Activated T-helper 1 cell treated with anti-CD3 and anti-CD28 coated beads, Interleukin-12 subunit alpha, Interleukin-12 subunit beta, Interleukin-2, Interleukin-4 antibody, amounts not matched to agents 30 ng/mL and 10 ng/mL and 1 ng/mL, durations not matched to agents 14 hours and 24 hours and 36 hours (primary cell): ENCODE measurements around the gene SLC43A3. TPM values are rescaled to one million over a fixed set of nuclear protein-coding genes. Genes with fewer than 3 reads are reported as not detected.
A peak's percentile ranks its signal among the peaks of the same experiment; 100 is the strongest.

Source experiments
- DNase-seq: peaks from one replicate; pipeline ENCODE4 v3.0.0; 2021; ENCODE audit warnings: low spot score
- H3K27ac Mint-ChIP-seq: one replicate; pipeline ENCODE4 v1.8.0; 2021; ENCODE audit warnings: mild to moderate bottlenecking, mixed read lengths
- H3K27me3 Mint-ChIP-seq: one replicate; pipeline ENCODE4 v1.8.0; 2022; ENCODE audit warnings: mild to moderate bottlenecking, moderate library complexity, mixed read lengths; ENCODE audit not compliant: insufficient read depth
- H3K36me3 Mint-ChIP-seq: one replicate; pipeline ENCODE4 v1.8.0; 2021; ENCODE audit warnings: low read depth, mixed read lengths
- H3K4me1 Mint-ChIP-seq: one replicate; pipeline ENCODE4 v1.8.0; 2021; ENCODE audit warnings: low read depth, mixed read lengths
- H3K4me3 Mint-ChIP-seq: one replicate; pipeline ENCODE4 v1.8.0; 2021; ENCODE audit warnings: mild to moderate bottlenecking, moderate library complexity, mixed read lengths
- H3K9me3 Mint-ChIP-seq: one replicate; pipeline ENCODE4 v1.8.0; 2021; ENCODE audit warnings: mixed read lengths
- intact Hi-C: fragments of 100-400 bp; cut with micrococcal nuclease; formaldehyde crosslinking; loops from one replicate; pipeline ENCODE4 v1.15.1; 2024
- total RNA-seq: library from RNA; stranded (reverse); gene quantifications from 2 replicates; pipeline ENCODE4 v1.2.3, GENCODE V29; 2022

Gene SLC43A3
- total RNA-seq, 1 donor from 2014 or later = 184 TPM

DNA sequence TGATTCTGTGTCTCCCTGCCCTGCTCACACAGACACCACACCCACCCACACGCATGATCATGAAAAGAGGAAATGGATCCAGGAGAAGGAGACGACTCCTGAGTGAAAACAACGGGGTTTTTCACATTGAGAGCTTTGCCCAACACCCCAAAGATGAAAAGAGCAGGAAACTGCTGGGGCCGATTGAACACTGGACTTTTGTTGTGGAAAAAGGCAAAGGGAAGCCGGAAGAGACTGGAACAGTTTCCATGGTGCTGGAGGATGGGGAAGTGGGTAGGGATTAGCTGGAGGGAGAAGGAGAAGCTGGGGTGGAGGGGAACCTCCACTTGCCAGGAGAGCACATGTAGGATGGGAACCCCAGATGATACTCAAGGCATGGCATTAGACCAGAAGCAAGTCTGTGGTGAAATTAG, 5.2 kb upstream of the SLC43A3 start:
- Mint-ChIP-seq H3K9me3 (no peaks in the 10 kb centered on the region), H3K27ac (peak overlapping the region; percentile 16), H3K27me3 (peaks cover 11% of the 10 kb centered on the region), H3K36me3 (no peaks in the 10 kb centered on the region), H3K4me1 (peaks cover 20% of the 10 kb centered on the region), H3K4me3 (no peak overlapping the region)
- no peak for DNase-seq
- intact Hi-C loops = no loop called here

DNA sequence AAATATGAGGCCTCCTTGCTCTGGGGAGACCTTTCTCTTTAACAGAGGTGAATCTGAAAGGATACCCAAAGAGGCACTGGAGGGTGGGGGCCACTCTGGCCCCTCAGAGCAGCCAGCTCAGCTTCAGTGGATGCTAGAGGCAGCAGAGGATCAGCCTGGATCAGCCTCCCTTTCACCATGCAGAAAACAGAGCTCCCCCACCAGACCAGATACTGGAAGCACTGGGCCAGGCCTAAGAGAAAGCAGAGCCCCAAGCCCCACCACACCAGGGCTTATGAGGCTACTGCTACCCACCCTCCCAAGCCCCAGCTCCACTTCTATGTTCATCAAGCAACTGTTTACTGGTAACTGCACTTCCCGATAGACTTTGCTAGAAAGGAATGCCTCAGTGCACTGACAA, 4.0 kb upstream of the SLC43A3 start:
- intact Hi-C loops = no loop called here

DNA sequence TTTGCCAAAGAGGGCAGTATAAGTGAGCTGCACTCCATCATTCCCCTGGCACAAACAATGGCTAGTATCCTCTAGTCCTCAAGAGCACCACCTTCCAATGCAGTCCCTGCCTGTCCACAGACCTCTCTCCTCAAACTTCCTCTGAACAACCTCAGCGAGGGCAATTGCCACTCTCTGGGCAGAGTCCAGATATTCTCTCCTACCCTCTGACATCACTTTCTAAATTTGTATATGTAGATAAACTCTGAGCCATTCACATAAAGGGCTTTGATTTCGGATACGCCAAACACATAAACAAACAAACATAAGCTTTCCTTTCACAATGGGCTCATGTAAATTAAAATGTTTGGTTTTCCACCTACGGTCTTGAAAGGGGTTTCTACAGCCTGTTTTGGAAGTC, 3.0 kb upstream of the SLC43A3 start:
- no peak for DNase-seq
- peaks cover 39% of the 10 kb centered on the region for H3K4me1 Mint-ChIP-seq
- intact Hi-C loops = loop anchor here (5.0 to 10.0 kb wide), 2 partner anchors 1095 to 1147 kb away; partner anchors contain the start of genes LPXN and ZFP91
- H3K27ac Mint-ChIP-seq = no peak overlapping the region
- H3K27me3 Mint-ChIP-seq = peaks cover 3% of the 10 kb centered on the region
- no peak overlapping the region for H3K4me3 Mint-ChIP-seq
- peaks cover 10% of the 10 kb centered on the region for H3K36me3 Mint-ChIP-seq
- H3K9me3 Mint-ChIP-seq = no peaks in the 10 kb centered on the region

More for the DNA sequence above, 4.0 kb upstream of the SLC43A3 start:
- peaks cover 4% of the 10 kb centered on the region for H3K36me3 Mint-ChIP-seq
- peaks cover 4% of the 10 kb centered on the region for H3K27me3 Mint-ChIP-seq
- H3K27ac Mint-ChIP-seq = no peak overlapping the region
- H3K9me3 Mint-ChIP-seq = no peaks in the 10 kb centered on the region
- H3K4me3 Mint-ChIP-seq = no peak overlapping the region
- peaks cover 29% of the 10 kb centered on the region for H3K4me1 Mint-ChIP-seq
- no peak for DNase-seq

- Mint-ChIP-seq H3K27ac (no peak overlapping the region), H3K4me3 (no peak overlapping the region), H3K36me3 (peaks cover 19% of the 10 kb centered on the region), H3K27me3 (peaks cover 3% of the 10 kb centered on the region), H3K4me1 (peaks cover 52% of the 10 kb centered on the region), H3K9me3 (no peaks in the 10 kb centered on the region)
- intact Hi-C loops = loop anchor here (5.0 to 10.0 kb wide), 2 partner anchors 1096 to 1149 kb away; partner anchors contain the start of genes LPXN and ZFP91
- DNase-seq = no peak
Measured at GRCh38 chr11:57428643-57429042, 1.7 kb upstream of the SLC43A3 start.

DNA sequence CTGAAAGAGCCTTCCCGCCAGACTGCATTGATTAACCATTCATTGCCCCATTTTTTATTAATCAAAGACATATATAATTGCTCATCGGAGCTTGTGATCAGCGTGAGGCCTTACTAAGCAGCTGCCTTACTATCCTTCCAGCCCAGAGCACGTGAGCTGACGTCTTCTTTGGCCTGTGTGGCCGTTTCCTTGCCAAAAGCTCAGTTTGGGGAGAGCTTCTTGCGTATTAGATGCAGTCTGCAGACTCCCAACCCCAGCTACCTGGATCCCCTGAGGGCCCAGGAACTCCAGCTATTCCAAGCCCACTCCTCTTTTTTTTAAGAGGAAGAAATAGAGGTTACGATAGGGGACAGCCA, 784 bp upstream of the SLC43A3 start:
- no peak for DNase-seq
- Mint-ChIP-seq H3K9me3 (no peaks in the 10 kb centered on the region), H3K4me1 (peaks cover 56% of the 10 kb centered on the region), H3K27me3 (peaks cover 3% of the 10 kb centered on the region), H3K36me3 (peaks cover 25% of the 10 kb centered on the region), H3K27ac (peak overlapping the region; percentile 58), H3K4me3 (peak overlapping the region; percentile 90)
- intact Hi-C loops = loop anchor here (1.0 to 10.0 kb wide), 4 partner anchors 33 to 1150 kb away; partner anchors contain the start of genes LPXN, RTN4RL2, TIMM10 and ZFP91

- intact Hi-C loops = loop anchor here (5.0 to 10.0 kb wide), 2 partner anchors 1098 to 1151 kb away; partner anchors contain the start of genes LPXN and ZFP91
- no peaks in the 10 kb centered on the region for H3K9me3 Mint-ChIP-seq
- peaks cover 3% of the 10 kb centered on the region for H3K27me3 Mint-ChIP-seq
- peaks cover 34% of the 10 kb centered on the region for H3K36me3 Mint-ChIP-seq
- peaks cover 55% of the 10 kb centered on the region for H3K4me1 Mint-ChIP-seq
- no peak for DNase-seq
- peak overlapping the region; percentile 90 for H3K4me3 Mint-ChIP-seq
- peak overlapping the region; percentile 80 for H3K27ac Mint-ChIP-seq
Measured at GRCh38 chr11:57426439-57426928, 437 bp downstream of the SLC43A3 start.

- Mint-ChIP-seq H3K9me3 (no peaks in the 10 kb centered on the region), H3K27me3 (peaks cover 3% of the 10 kb centered on the region), H3K4me3 (peak overlapping the region; percentile 90), H3K27ac (peak overlapping the region; percentile 85), H3K4me1 (peaks cover 55% of the 10 kb centered on the region), H3K36me3 (peaks cover 38% of the 10 kb centered on the region)
- intact Hi-C loops = loop anchor here (1.0 to 10.0 kb wide), 10 partner anchors 20 to 1151 kb away; partner anchors contain the start of genes LPXN, SELENOH, YPEL4 and ZFP91
- DNase-seq = no peak
Measured at GRCh38 chr11:57425565-57426438, 1.1 kb downstream of the SLC43A3 start.

- Mint-ChIP-seq H3K4me1 (peaks cover 60% of the 10 kb centered on the region), H3K9me3 (no peaks in the 10 kb centered on the region), H3K36me3 (peaks cover 46% of the 10 kb centered on the region), H3K27me3 (peaks cover 3% of the 10 kb centered on the region), H3K27ac (peak overlapping the region; percentile 85), H3K4me3 (peak overlapping the region; percentile 90)
- peak; percentile 72 for DNase-seq
- intact Hi-C loops = loop anchor here (1.0 to 10.0 kb wide), 12 partner anchors 19 to 1152 kb away; partner anchors contain the start of genes LPXN, SELENOH, YPEL4 and ZFP91
Measured at GRCh38 chr11:57424792-57425564, 1.9 kb downstream of the SLC43A3 start.

- Mint-ChIP-seq H3K4me1 (peaks cover 62% of the 10 kb centered on the region), H3K36me3 (peaks cover 49% of the 10 kb centered on the region), H3K9me3 (no peaks in the 10 kb centered on the region), H3K4me3 (peak overlapping the region; percentile 90), H3K27me3 (peaks cover 3% of the 10 kb centered on the region), H3K27ac (peak overlapping the region; percentile 85)
- intact Hi-C loops = loop anchor here (1.0 to 10.0 kb wide), 7 partner anchors 33 to 1101 kb away; partner anchors contain the start of gene YPEL4
- no peak for DNase-seq
Measured at GRCh38 chr11:57424137-57424791, 2.7 kb downstream of the SLC43A3 start.

DNA sequence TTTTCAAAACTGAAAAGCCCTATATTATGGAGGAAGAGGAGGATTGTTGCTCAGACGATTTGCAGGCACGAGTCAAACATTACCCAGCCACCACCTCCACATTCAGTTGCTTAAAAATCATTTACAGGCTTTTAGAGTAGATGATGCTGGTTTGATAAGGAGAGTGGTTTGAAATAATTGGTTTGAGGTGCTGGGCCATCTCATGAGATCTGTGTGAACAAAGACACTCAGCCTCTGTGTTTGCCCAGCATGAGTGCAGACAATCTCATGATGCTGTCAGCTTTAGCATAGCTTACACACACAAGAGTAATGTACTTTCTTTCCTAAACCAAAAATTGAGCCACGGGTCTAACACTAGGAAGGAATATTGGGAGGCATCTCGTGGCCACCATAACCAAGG, 4.3 kb downstream of the SLC43A3 start:
- no peaks in the 10 kb centered on the region for H3K27me3 Mint-ChIP-seq
- peak overlapping the region; percentile 10 for H3K27ac Mint-ChIP-seq
- H3K36me3 Mint-ChIP-seq = peaks cover 59% of the 10 kb centered on the region
- peak overlapping the region; percentile 13 for H3K4me3 Mint-ChIP-seq
- intact Hi-C loops = loop anchor here (10.0 kb wide), 1 partner anchor 1102 kb away; no protein-coding TSS in a partner anchor
- H3K4me1 Mint-ChIP-seq = peaks cover 60% of the 10 kb centered on the region
- no peaks in the 10 kb centered on the region for H3K9me3 Mint-ChIP-seq
- no peak for DNase-seq

DNA sequence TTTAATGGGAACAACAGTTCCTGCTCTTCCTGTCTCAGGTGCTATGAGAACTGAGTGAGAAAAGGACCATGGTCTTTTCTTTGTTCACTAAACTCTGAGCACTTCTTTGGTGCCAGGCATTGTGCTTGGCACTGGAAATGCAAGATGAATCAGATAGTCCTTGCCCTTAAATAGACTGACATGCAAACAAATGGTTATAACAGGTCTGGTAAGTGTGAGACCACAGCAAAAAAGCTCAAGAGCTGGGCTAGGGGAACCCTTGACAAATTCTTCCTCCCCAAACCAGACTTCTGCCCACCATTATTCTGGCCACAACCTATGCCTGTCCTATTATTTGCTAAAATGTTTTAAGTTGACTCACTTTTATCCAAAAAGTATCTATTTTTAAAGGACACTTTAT, 5.1 kb downstream of the SLC43A3 start:
- no peaks in the 10 kb centered on the region for H3K9me3 Mint-ChIP-seq
- peaks cover 53% of the 10 kb centered on the region for H3K4me1 Mint-ChIP-seq
- H3K27ac Mint-ChIP-seq = no peak overlapping the region
- peaks cover 67% of the 10 kb centered on the region for H3K36me3 Mint-ChIP-seq
- no peak overlapping the region for H3K4me3 Mint-ChIP-seq
- DNase-seq = no peak
- intact Hi-C loops = loop anchor here (10.0 kb wide), 1 partner anchor 1103 kb away; no protein-coding TSS in a partner anchor
- no peaks in the 10 kb centered on the region for H3K27me3 Mint-ChIP-seq

DNA sequence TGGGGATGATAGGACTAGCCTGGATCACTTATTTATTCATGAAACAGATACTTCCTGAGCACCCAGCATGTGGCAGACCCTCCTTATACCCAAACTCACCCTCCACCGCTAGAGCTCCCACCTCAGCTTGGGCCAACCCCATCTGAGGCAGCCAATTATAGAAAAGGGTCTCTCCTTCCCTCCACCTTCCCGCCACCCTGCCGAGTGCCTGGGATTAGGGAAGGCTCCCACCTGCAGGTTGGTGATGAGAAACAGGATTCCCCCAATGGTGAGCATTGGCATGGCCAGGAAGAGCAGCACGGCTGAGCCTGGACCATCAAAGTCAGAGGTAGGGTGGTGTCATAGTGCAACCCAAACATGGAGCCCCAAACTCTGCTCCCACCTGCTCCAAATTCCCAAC, 5.9 kb downstream of the SLC43A3 start:
- Mint-ChIP-seq H3K9me3 (no peaks in the 10 kb centered on the region), H3K4me1 (peaks cover 47% of the 10 kb centered on the region), H3K4me3 (no peak overlapping the region), H3K27ac (no peak overlapping the region), H3K27me3 (no peaks in the 10 kb centered on the region), H3K36me3 (peaks cover 64% of the 10 kb centered on the region)
- intact Hi-C loops = loop anchor here (10.0 kb wide), 1 partner anchor 1104 kb away; no protein-coding TSS in a partner anchor
- DNase-seq = no peak
